ENCODE results near the gene MLXIPL.
"Not testable (repeated sequence)": the region's sequence is repeated elsewhere in the genome, so short reads cannot be mapped to it uniquely, and the experiment has no call there.

Gene MLXIPL

DNA sequence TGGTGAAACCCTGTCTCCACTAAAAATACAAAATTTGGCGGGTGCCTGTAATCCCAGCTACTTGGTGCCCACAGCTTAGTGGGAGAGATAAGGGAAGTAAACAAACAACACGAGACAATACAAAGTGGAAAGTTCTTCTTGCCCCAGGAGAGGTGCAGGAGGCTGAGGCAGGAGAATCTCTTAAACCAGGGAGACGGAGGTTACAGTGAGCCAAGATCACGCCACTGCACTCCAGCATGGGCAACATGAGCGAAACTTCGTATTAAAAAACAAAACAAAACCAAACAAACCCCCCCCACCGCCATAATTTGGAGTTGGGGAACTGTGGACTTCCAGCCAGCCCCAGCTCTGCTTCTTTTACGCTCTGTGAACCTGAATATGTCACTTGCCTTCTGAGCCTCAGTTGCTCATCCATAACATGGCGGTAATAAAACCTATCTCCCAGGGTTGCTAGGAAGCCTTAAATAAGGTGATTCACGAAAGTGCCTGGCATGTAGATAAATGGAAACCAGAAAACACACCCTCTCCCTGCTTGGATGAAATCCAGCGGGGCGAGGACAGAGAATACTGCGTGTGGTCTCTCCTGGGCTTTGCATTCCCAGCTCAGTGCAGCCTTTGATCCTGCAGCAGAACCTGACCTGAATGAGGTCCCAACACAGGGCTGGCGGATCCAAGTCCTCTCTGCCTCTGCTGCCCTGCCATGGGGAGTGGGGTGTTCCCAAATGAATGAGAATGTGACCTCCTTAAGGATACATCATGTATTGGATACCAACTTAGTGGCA lies 10.2 kb downstream of the MLXIPL start:
- DNase-seq (ENCODE audit: low spot score) = no peak

DNA sequence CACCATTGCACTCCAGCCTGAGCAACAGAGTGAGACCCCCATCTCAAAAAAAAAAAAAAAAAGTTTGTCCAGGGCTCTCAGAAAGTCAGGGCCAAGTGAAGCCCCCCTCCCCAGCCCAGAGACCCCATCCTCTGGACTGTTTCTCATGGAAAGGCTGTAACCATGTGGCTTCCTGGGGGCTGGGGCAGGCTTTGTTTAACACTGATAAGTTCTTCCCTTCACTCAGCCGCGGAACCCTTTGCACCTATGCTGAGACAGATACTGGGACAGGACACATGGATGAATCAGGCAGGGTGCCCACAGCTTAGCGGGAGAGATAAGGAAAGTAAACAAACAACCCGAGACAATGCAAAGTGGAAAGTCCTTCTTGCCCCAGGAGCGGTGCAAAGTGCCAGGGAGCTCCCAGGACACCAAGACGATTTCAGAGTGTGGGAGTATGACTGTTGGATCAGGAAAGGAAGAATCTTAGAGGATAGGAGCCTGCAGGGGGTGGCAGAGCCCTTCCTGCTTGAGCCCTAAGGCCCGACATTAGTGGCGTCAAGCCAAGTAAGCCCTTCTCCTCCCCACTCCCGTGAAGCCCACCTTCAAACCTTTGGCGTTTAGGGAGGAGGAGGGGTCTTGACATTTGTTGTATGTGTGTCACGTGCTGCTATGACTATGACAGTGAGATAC lies 11.6 kb downstream of the MLXIPL start:
- DNase-seq (ENCODE audit: low spot score) = no peak

DNA sequence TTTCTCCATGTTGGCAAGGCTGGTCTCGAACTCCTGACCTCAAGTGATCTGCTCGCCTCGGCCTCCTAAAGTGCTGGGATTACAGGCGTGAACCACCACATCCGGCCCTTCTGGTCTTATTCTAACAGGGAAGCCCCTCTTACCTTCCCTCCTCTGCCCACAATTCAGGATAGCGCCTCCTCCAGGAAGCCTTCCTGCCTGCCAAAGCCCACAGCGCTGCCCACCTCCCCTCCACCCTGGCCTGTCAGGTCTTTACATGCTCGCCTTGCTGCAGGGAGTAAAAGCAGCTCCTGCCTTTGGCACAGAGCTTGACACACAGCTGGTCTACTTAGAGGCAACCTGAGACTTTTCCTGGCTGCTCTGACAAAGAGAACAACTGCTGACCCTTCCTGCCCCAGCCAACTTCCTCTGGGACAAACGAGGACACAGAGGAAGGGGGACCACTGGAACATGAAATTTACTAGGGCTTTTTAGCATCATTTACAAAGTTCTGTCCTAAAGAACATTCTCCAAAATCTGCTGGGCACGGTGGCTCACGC lies 13.2 kb downstream of the MLXIPL start:
- no peak for DNase-seq (ENCODE audit: low spot score)

DNA sequence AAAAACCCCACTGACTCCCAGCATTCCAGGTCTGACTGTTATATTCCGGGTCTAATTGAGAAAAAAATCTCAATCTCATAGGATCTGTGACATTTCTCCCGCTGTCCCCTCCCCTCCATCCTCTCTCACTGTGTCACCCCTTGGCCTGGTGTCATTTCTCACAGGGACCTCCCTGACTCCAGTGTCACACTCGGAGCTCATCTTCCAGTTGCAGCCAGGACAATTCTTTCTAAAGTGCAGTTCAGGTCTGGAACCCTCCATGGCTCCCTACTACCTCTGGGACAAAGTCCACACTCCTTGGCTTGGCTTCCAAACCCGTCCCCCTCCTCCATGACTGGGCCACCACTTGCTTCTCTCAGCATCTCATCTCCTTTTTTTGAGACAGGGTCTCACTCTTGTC lies 14.2 kb downstream of the MLXIPL start:
- no peak for DNase-seq (ENCODE audit: low spot score)

DNA sequence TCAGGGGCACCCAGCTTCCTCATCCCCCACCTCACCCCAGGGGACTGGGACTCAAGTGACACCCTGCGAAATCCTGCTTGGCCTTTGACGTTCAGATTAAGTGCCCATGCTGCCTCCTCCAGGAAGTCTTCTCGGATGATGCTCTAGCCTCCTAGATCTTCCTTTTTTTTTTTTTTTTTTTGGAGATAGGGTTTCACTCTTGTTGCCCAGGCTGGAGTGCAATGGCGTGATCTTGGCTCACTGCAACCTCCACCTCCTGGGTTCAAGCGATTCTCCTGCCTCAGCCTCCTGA lies 16.7 kb downstream of the MLXIPL start:
- not testable (repeated sequence) for DNase-seq (ENCODE audit: low spot score)

DNA sequence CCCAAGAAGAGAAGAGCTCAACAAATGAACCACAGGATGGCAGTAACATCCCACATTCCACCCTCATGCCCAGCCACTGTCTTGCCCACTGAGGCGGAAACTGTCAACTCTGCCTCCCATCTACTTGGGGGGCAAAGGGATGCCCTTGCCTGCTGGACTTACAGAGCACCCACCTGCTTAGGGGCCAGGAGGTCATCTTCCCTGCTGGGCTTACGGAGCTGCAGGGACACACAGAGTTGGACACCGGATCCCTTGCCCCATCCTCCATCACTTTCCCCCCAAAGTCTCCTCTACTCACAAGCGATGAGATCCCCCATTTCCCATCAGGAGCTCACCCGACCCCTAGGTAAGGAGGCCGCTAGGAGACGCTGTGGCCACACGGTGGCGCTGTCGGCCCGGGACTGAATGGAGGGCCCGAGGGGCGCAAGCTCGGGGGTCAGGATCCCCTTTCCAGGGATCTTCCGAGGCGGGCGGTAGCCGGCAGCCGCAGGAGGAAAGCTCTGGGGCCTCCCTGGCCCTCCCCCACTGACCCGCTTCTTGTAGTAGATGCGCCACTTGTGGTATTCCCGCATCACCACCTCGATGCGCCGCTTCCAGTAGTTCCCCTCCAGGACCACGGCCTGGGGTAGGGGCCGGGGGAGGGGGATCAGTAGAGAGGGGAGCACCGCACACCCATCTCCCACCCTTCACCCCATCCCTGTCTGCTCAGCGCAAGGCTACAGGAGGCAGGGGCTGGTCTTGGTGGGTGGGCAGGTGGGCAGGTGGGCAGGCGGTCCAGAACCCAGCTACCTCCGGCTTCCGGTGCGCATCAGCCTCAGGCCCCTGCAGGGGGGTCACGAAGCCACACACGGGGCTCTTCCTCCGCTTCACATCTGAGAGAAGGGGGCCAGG lies 17.3 kb downstream of the MLXIPL start:
- peak; percentile 71 for DNase-seq (ENCODE audit: low spot score)

DNA sequence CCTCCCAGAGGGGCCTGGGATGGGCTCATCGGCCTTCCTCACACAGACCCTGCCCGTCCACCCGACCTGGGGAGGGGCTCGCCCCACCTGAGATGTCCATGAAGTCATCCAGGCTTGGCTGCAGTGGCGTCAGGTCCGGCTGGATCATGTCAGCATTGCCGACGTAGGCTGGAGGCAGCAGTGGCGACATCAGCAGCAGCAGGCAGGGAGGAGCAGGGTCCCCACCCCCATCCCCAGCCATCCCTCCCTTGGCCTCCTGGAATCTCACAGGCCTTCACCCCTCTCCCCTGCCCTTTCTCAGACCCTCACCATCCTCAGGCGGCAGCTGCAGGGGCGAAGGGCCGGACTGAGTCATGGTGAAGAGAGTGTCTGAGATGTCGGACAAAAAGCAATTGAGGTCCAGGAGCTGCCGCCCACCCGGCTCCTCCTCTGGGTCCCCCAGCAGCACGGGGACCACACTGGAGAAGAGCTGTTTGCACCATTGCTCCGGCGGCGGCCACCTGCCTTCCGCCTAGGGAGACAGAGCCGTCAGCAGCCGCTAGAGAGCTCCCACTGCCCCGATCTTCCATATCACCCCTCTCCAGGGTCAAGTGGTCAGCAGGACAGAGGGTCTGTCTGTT lies 18.6 kb downstream of the MLXIPL start:
- DNase-seq (ENCODE audit: low spot score) = no peak

DNA sequence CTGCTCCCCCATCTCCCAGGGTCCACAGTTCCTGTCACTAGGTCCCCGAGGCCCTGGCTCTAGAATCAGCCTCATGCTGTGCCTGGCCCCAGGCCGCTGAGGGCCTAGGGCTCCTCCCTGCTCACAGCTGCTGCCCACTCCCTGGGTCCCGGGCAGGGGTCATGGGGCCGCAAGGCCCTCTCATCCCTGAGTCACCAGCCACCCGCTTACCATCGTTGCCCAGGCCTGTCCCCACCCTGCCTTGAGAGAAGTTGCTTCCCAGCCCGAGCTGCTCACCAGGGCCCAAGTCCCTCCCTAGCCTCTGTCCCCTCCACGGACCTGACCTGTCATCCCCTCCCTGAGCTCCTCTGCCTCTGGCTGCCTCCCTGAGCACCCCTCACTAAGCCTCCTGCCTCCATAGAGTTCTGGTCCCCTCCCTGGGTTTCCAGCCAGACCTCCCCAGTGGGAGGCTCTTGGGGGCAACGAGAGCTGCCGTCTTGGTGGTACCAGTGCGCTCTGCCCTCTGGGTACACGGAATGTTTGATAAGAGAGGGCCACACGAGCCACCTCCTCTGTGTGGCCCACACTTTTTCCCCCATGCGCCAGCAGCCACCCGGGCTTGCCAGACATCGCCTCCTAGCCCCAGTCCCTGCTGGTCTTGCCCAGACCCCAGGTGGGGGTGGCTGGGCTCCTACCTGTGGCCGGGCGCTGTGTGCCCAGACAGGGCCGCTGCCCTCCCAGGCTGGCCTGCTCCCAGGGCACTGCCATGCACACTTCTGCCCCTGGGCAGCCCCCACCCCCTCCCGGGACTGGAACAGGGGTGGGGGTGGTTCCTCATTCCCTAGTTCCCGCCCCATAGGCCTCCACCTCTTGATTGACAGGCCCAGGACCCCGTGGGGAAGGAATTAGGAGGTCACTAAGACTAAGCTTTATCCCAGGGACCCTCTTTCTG lies 21.3 kb downstream of the MLXIPL start:
- DNase-seq (ENCODE audit: low spot score) = no peak

DNA sequence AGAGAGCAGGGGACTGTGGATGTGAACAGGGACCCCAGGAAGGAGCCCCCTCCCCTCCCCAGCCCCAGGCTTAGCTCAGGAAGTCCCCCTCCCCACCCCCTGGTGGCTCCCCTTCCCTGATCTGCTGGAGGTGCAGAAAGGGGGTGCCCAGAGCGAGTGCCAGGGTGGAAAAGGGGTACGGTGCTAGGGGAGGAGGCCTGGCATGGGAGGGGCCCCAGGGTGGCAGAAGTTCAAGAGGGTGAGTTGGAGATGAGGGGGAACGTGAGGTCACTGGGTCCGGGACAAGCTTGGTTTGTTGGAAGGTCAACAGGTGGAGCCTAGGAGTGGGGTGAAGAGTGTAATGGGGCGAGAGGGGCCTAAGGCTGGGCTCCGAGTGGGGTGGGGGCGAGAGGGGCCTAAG lies 24.4 kb downstream of the MLXIPL start:
- DNase-seq (ENCODE audit: low spot score) = no peak

DNA sequence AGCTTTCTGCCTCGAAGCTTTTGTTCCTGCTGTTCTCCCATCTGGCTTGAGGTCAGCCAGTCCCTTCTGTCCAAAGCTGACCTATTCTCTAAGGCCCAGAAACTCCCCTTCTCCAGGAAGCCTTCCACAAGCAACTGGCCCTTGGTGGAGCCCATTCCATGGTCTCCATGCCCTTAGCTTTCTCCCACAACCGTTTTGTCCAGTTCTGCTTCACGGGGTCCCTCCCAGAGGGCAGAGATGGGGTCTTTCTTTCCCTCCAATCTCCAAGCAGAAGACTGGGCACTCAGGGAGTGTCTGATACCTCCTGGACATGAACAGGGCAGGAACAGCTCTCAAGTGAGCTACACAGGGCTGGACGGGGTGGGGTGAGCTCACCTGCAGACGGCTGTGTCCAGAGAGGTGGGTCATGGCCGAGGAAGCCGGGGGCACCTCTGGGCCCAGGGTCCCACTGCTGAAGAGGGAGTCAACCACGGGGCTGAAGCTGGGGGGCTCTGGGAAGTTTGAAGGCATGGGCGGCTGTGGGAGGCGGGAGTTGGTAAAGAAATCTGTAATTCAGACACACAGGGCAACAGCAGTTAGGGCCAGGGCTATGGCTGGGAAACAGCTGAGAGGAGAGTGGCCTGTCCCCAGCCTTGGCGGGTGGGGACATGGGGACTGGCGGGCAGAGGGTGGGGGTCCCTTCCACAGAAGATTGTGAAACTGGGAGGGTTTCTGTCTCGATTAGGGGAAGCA lies 25.0 kb downstream of the MLXIPL start:
- DNase-seq (ENCODE audit: low spot score) = no peak

DNA sequence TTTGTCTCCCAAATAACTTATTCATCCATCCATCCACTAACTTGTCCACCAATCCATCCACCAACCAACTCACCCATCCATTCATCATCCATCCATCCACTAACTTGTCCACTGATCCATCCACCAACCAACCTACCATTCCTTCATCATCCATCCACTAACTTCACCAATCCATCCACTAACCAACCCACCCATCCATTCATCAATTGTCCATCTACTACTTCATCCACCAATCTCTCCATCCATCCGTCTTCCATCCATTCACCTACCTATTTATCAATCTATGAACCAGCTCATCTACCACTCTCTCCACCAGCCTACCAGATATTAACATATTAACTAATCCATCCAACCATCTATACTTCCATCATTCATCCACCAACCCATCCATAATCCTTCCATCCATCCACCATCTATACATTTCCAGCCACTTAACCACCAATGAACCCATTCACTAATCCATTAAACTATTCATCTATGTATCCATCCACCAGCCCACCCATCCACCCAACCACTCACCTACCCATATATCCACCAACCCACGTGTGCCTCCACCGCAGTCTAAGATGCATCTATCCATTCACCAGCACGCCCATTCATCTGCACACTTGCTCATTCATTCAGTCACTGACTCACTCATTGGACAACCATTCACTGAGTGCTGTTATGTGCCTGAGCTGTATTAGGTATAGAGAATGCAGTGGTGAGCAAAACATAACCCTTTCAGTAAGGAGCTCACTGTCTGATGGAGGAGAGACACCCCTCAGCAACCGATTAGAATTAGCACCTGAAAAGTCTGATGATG lies 26.1 kb downstream of the MLXIPL start:
- no peak for DNase-seq (ENCODE audit: low spot score)

DNA sequence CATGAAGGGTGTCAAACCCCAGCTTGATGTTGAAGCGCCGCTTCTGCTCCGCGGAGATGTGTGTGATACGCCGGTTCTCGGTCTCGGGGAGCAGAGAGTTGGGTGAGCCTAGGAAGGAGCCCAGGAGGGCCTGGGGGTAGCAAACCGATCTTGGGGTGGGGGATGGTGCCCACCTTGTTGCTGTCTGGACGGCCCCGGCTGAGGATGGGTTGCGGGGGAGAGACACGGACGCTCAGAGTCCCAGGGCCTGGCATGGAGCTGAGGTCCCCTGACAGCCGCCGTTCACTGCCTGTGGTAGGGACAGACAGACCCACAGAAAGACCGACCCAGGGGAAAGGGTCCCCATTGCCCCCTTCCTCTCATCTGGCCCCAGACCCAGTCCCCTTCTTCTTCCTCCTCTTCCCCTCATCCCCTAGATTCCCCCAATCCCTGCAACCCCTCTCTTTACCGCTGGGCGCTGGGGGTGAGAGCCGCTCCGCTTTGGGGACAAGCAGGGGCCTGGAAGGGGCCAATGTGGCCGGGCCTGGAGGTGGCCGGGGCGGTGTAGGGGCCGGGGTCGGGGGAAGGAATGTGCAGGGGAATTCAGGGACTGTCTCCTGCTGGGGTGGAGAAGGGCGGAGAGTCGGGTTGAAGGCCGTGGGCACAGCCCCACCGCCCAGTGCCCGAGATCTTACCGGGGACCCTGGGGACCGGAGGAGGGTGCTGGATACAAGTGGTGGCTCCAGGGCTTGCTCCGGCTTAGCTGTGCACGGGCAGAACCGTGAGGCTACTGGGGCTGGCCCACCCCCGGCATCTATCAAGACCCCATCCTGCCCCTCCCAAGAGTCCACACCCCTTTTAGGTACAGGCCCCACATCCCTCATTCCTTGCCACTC lies 27.9 kb downstream of the MLXIPL start:
- no peak for DNase-seq (ENCODE audit: low spot score)

DNA sequence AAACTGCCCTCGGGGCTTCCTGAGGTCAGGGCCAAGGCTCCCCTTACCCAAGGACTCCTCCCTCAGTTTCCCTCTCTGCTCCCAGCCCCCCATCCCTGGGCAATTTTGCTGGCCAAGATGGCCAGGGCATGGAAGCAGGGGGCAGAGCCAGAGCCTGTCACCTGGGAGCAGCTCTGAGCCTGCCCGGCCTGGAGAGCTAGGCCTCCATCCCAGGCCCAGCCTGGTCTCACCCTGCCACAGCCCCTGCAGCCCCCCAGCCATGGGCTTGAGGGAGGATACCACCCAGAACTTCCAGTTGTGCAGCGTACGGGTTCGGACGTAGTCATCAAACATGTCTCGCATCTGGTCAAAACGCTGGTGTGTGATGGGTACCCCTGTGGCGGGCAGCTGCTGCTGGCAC lies 29.0 kb downstream of the MLXIPL start:
- no peak for DNase-seq (ENCODE audit: low spot score)

DNA sequence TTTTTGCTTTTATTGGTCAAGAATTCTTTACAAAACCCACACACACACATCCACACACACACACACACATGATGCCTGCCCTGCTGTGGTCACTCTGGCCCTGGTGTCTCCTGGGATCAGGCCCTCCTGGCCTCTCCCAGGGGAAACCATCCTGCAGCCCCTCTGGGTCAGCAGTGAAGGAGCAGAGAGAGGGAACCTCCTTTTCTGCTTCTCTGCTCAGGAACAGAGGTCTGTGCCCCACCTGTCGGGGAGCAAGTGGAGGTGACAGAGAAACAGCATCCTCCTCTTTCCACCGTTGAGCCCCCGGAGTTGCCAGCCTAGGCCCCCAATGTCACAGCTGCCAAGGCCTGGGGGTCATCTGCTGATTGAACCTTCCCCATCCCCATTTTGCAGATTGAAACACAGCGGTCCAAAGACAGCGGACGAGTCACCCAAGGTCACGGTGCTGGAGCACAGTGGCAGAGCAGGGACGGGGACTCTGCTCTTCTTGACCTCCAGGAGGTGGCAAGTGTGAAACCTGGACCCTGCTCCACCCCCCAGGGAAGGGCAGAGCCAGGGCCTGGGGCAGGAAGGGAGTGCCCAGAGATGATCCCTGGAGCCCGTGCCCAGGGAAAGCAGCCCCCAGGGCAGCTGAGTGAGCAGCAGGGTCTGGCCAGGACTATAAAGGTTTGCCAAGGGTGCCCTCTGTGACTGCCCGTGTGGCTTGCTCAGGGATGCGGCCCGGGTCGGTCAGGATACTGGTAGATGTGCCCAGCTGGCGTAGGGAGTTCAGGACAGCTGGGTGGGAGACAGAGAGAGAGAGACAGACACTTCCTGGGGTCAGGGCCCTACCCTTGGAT lies 30.9 kb downstream of the MLXIPL start:
- DNase-seq (ENCODE audit: low spot score) = no peak

DNA sequence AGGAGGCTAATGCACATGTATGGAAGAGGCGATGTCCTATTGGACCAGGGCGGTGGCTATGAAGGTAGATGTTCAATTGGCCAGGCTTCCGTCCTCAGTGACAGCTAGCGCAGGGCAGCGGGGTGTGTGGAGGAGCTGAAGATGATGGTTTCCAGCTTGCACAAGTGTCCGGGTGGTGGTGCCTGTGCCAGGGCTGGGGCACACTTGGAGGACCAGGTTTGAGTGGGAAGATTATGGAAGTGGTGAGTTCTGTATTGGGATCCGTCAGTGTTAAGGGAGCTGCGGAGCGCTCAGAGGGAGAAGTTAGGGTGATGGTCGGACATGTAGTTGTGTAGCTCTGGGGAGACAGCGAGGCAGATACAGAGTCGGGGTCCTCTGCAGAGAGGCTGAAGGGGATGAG lies 37.4 kb downstream of the MLXIPL start:
- DNase-seq (ENCODE audit: low spot score) = no peak

DNA sequence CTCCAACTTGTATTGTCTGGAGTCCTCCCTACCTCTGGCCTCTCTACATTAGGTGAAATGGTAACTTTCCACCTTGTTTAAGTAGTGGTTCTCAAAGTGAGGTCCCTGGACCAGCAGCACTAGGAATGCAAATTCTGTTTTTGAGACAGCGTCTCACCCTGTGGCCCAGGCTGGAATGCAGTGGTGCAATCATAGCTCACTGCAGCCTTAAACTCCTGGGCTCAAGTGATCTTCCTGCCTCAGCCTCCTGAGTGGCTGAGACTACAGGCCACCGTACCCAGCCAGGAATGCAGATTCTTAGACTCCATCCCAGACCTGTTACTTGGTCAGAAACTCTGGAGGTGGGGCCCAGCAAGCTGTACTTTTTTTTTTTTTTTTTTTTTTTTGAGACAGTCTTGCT lies 39.1 kb downstream of the MLXIPL start:
- no peak for DNase-seq (ENCODE audit: low spot score)

DNA sequence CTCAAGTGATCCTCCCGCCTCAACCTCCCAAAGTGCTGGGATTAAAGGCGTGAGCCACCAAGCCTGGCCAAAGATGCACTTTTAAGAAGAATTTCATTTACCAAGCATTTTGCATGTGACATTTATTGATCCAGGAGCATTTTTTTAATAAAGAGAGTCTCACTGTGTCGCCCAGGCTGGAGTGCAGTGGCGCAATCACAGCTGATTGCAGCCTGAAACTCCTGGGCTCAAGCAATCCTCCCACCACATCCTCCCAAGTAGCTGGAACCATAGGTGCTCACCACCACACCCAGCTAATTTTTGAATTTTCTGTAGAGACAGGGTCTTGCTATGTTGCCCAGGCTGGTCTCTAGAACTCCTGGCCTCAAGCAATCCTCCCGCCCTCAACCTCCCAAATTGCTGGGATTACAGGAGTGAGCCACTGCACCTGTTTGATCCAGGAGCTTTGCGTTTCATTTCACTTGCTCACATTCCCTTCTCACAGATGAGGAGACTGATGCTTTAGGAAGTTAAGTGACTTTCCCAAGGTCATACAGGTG lies 41.6 kb downstream of the MLXIPL start:
- no peak for DNase-seq (ENCODE audit: low spot score)

Measured in hematopoietic multipotent progenitor cell treated with erythropoietin and hydrocortisone succinate and interleukin-3 and kit ligand, for 17 days (in vitro differentiated cells).